ENCODE data around the gene PBX1.

PBX1 gene

DNA sequence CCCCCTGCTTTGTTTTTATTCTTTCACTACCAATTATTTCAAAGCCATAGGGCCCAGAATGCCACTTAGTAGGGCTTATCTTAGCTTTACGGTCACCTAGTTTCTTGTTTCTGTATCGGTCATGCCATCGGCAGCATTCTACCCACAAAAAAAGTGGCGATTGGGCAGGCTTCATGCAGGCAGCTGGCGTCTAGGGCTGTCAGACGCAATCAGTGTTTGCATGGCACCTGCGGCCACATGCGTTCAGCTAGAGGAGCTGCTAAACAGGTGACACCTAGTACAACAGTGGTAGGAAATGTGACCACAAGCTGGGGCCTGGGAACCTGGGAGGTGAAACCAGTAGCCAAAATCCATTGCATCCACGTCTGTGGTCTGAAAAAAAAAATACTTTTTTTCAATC is 262.7 kb downstream of the PBX1 start:
- no peak for DNase-seq (ENCODE audit: low read depth)

DNA sequence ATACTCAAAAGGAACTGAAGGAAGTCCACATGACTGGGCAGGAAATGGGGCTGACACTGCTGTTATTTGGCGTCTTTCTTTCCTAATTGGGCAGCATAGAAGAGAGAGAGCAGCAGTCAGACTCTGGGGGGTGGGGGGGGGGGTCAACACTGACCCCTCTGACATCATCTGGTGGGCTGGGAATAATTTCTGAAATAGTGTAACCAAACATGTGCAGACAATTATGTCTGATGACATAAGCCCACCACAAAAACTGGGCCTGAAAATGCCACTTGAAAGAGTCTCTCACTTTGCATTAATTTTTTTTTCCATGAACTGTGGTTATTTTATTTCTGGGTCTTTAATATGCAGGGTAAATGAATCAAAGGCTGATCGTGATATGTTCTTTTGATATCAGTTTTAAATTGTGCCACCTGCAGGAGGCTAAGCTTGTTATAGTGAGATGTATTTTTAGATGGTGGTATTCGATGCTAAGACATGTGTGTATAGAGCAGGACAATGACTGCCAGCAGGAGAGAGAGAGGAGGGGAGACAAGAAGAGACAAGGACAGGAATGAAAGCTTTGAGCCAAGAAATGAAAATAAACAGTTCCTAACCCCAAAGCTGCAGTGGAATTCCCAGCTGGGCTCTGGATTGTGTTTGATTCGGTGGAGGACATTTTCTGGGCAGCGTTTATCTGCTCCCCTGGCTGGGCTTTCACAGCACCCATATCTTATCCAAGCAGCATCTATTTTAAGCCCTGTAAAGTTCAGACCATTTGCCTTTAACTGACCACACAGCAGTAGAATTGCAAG is 264.7 kb downstream of the PBX1 start:
- DNase-seq (ENCODE audit: low read depth): peak; percentile 70

DNA sequence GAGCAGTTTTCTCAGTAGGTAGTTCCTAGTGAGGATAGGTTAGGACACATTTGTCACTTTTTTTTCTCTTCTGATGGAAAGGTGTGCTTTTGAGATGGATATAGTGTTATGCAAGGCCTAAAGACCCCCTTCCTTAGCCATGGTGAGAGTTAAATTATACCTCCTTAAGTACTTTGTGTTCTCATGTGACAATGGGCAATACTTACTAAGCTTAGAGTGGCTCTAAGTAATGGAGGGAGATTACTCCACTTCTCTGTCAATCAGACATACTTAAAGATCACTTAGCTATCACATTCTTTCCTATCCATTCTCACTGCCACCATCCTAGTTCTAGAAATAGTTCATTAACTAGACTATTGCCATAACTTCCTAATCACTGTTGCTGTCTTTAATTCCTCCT is 265.6 kb downstream of the PBX1 start:
- no peak for DNase-seq (ENCODE audit: low read depth)

DNA sequence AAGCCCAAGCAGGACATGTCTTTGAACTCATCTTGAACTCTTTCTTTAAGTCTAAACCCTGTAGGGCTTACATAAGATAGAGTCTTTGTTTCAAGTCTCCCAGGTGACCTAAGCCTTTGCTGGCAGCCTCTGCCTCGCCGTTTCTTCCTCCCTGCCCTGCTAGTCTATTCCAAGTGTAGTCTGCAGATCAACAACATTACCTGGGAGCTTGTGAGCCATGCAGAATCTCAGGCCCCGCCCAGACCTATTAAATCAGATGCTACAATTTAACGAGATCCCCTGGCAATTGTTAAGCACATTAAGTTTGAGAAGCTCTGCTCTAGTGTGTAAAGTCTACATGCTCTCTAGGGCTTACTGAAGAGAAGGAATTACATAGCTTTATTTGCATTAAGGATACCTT is 271.6 kb downstream of the PBX1 start:
- no peak for DNase-seq (ENCODE audit: low read depth)

DNA sequence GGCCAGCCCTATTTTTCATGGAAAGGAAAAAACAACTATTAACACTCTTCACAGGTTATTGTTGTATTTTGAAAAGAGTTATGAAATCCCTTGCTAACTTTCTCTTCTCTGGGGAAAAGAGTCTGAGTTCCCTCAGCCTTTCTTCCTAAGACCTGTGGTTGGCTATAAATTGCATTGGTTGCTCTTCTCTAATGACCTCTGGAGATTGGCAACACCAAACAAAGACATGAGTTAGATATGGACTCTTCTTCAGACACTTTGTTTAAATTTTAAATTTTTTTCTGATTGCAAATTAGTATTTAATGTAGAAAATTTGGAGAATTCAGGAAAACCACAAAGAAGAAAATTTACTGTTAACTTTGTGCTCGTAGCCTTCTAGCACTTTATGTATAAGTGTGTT is 275.7 kb downstream of the PBX1 start:
- DNase-seq (ENCODE audit: low read depth): peak; percentile 56

DNA sequence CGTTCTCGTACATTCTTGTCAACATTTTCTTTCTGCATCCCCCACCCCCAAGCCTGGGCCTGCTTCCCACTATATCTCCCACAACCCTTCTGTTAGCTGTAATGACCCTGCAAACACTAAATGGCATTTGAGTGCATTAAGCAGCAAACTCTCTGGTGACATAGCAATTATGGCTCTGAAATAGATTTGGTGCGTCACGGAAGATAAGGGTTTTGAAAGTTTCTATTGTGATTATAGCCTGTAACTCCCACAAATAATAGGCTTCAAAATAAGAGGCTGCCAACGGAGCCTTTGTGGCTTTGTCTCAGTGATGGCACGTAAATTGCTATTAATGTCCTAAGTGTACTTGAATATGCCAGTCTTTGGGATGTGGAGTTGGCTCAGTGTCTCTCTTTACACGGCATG is 277.6 kb downstream of the PBX1 start:
- no peak for DNase-seq (ENCODE audit: low read depth)

DNA sequence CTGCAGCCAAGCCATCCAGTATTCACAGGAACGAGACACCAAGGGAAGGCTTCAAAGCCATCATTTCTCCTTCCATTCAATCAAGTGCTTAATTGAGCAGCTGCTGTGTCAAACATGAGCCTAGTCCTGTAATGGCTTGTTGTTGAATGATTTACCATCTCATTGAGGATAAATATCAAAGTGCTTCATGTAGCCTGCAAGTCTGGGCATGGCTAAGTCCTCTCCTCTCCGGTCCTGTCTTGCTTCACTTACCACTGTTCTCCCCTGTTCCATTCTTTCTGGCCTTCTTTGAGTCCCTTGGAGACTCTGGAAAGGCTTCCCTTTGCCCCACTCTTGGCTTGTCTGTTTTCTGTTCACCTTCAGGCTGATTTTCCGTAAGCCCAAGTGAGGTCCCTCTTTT is 279.8 kb downstream of the PBX1 start:
- no peak for DNase-seq (ENCODE audit: low read depth)

DNA sequence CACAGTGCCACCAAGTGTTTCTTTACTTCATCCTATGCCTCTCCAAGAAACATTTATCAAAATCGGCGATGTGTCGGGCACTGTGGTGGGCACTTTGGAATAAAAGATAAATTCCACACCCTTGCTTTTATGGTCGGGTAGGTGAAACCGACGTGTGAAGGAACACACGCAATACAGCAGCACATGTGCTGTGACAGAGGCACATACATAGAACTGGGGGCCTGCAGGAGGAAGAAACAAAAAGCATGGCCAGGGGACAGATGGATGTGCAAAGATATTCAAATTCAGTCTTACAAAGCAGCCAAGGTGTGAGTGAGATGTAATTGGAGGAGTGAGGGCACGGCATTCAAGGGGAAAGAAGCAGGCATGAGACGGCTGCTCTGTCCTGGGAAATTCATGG is 282.0 kb downstream of the PBX1 start:
- no peak for DNase-seq (ENCODE audit: low read depth)

DNA sequence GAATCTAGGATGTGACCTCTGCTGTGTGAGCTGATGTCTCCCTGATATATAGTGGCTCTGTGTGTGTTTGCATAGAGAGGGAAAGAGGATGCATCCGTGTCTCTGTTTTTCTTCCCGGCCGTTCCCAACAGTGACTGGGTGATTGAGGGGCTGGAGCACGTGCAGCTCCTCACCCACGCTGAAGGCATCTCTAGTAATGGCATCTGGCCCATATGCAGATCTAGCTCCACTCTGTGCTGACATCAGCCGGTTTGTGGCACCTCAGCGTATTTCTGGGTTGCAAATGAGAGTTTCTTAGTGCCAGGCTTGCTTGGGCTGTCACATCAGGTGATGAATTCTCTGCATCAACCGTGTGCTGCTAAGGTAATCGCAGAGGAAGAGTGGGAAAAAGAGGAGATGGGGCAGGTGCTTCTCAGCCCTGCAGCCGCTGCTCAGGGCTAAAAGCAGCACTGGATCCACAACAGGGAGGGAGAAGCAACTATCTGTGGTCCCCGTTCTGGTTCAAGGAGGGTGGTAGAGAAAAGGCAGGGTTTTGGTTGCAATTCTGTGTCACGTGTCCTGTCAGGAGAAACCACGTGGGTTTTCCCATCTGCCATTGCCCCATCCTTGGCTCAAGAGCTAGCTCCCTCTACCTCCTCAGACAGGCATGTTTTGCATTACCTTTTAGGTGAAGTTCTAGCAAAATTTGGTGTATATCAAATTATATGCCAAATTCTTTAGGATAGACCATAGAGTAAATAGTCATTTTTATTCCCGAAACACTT is 282.9 kb downstream of the PBX1 start:
- DNase-seq (ENCODE audit: low read depth): no peak

DNA sequence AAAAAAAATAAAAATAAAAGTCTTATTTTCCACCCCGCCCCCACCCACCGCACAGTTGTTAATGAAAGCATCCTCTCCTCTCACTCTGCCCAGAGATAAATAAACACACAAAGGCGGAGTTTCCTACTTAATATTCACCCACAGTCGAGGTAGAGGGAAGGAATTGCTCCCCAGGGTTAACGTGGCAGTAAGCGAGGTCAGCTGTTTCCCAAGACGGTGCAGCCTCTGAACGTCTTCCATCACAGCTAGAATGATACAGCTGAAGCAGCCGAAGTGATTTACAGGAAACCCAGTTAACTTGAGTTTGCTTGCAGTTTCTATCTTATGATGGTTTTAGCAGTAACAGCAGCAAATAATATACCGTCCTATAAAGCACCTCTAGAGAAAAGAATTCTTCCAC is 283.9 kb downstream of the PBX1 start:
- DNase-seq (ENCODE audit: low read depth): no peak

DNA sequence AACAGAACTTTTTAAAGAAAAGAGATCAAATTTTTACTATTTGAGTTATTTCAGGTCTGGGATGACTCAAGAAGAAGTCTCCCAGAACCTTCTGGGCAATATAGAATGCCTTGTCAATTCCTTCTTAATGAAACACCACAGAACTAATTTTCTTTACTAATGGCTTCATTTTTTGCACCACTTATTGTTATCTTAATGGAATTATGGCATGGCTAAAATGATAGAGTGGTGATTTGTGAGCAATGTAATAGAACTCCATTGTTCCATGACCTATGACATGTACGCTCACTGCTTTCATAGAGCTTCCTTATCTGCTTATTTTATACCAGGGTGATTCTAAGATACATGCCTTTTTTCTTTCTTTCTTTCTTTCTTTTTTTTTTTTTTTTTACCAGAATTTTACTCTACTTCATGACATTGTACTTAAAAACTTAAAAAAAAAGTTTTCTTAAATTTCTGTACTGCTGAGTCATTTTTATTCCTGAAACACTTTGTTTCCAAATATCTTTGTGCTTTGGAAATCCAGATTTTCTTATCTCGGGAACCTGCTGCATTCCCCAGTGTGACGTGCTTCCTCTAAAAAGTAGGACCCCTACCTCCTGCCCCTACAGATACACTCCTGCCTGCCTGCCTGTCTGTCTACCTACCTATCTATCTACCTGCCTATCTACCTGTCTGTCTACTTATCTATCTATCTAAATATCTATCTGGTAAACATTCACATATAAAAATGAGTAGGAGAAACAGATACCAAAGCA is 284.9 kb downstream of the PBX1 start:
- DNase-seq (ENCODE audit: low read depth): peak; percentile 9

DNA sequence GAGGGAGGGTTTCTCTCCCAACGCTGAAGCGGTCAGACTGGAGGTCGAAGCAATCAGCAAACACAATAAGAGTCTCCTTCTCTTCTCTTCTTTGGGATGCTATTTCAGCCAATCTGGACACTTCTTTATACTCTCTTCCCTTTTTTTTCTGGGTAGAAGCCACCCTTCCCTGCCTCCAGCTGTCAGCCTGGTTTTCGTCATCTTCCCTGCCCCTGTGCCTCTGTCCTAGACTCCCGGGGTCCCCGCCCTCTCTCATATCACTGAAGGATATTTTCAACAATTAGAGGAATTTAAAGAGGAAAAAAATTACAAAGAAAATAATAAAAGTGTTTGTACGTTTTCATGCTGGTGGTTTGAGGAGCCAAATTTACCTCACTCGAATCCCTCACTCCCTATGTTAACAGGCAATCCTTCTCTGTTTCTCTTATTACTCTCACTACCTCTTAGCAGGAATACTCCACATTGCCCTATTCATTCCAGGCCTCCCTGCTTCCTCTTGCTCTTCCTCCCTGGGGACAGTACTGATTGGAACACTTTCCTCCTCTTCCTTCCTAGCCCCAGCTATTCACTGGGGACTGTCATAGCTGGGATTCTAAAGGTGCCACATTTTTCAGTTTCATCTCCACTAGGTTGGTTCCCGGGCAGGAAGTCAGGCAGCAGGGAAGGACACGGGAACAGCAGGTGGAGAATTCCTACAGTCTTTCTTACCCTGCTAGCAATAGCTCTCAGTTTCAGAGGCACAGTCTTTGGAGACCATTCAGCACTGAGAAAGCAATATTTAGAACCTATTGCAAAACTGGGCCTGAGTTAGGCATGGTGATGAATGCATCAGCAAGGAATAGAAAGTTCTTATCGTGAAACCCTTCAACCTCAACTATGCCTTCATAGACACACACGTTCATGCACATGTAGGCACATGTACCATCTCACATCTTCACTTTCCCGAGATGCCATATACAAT is 288.0 kb downstream of the PBX1 start:
- no peak for DNase-seq (ENCODE audit: low read depth)

DNA sequence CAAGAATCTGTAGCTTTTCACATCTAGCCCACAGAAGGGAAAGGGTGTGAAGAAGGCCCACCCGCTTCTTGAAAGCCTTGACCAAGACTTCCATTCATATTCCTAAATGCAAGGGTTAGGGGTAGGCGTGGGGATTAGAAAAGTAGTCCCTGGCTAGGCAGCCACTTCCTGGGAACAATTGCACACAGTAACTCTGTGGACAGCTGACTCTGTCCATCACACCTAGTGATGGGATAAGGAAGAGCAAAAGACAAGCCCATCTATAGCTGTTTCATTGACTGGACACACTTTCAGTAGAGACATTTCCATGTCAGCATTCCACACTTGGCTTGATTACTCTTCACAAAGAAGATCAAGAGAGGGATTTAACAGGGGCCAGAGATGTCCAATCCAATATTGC is 294.2 kb downstream of the PBX1 start:
- DNase-seq (ENCODE audit: low read depth): no peak

DNA sequence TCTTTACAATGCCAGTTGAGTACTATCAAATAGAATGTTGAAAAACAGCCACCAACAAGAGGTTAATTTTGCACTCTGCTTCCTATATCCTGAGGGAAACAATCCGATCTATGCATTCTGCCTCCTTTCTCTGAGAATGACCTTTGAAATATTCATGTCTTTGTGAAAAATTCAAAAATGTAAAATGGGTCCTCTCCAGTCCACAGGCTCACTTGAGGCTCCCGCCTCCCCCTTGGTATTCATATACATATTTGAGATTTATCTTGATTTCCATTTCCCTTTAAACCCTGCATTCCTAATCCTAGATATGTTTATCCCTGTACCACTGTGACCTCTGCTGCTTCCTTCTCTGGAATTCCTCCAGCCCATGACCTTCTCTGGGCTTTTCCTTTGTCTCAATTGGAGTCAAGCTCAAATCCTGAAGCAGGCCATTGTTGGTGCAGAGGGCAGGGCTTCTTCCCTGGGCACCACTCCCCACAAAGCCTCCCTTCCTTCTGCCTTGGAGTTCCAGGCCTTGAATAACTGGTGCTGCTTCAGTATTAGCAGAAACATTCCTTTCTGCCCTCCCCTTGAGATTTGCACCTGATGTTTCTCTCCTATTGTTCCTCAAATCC is 296.8 kb downstream of the PBX1 start:
- no peak for DNase-seq (ENCODE audit: low read depth)

DNA sequence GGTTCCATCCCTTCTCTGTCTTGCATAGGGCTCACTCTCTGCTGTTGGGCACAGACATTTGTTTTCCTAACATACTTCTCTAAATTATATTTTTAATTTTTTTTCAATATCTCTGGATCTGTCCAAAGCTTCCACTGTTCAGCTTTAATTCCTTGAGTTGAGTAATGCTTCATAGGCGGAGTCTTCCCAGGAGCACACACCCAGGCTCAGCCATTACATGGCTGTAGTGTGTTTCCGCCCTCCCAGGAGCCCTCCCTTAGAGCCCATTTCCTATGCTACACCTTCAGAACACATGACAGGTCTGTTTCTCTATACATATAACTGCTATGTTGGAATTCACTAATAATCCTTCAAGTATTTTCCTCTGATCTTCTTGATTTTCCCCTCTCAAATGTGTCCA is 297.4 kb downstream of the PBX1 start:
- DNase-seq (ENCODE audit: low read depth): no peak

DNA sequence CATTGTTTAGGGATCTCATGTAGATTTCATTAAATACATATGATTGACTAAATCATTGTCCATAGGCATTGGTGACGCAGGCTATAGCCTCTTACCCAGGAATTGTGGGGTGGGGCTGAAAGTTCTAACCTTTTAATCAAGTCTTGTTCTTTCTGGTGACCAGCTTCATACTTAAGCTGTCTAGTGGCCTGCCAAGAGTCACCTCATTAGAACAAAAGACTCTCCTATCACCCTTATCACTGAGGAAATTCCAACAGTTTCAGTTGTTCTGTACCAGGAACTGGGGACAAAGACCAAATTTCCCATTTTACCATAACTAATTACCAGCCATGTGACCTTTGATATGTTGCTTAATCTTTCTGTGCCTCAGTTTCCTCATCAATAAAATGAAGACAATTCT is 298.5 kb downstream of the PBX1 start:
- no peak for DNase-seq (ENCODE audit: low read depth)

DNA sequence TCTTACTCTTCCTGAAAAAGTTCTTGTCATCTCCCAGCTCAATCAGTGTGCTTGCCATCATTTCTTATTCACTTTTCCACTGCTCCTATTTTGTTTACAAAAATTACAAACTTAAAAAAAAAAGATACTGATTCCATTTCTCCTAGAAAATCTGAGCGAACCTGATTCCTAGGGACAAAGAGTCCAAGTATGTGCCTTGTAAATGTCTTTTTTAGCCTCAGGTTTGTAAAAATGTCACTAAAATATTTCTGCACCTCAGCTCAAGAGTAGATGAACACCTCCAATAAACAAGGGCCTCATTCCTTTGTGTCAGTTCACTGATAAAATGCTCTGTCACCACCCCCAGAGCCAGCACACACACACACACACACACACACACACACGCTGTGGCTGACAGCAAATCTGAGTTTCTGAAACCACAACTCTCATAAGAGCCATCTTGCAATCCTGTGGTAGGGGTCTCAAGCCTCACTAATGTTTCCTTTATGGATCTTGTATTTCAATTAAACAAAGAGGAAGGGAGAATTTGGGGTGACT is 299.2 kb downstream of the PBX1 start:
- no peak for DNase-seq (ENCODE audit: low read depth)

DNA sequence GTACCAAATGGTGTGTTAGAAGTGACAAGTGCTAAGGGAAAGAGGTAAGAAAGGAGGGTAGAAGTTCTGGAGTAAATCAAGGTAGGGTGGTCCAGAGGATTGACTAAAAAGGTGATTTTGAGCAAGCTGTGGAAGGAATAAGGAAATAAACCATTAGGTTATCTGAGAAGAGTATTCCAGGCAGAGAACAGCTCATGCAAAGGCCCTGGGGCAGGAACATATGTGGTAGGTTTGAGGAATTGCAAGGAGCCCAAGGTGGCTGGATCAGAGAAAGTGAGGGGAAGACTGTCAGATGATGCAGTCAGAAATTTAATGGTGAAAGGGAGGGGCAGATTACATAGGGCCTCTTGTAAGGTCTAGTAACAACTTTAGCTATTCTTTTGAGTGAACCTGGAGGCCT is 302.6 kb downstream of the PBX1 start:
- no peak for DNase-seq (ENCODE audit: low read depth)

DNA sequence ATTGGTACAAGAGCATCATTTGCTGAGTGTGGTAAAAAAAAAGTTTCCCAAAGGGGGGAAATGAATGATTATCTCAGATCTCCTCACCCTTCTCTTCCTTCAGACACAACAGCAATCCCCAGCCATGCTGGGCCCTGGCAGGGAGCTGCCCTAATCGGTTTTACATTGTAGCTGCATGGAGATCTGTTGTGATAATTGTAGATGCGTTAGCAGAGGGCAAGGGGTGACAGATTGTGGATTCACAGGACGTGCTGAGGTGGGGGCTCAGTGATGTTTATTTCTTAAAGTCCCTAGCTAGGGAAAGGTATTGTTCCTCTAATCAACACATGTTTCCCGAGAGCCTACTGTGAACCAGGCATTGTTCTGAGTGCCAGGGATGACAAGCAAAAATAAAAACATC is 304.1 kb downstream of the PBX1 start:
- no peak for DNase-seq (ENCODE audit: low read depth)

DNA sequence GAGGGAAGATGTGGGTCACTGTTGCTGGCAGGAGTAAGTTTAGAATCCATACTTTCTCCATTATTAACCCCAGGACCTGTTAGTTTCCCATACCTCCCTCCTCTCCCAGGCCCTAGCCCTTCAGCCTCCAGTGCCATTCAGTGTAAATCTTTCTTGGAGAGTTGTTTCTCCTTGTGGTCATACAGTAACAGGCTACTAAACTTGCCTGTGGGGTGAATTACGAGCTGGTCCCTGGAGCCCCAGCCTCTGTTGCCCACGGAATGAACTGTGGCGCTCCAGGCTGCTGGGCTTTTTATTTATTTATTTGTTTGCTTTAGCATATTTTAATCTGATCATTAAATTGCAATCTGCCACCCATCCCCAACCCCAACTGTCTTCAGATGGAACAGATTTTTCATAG is 305.2 kb downstream of the PBX1 start:
- no peak for DNase-seq (ENCODE audit: low read depth)

DNA sequence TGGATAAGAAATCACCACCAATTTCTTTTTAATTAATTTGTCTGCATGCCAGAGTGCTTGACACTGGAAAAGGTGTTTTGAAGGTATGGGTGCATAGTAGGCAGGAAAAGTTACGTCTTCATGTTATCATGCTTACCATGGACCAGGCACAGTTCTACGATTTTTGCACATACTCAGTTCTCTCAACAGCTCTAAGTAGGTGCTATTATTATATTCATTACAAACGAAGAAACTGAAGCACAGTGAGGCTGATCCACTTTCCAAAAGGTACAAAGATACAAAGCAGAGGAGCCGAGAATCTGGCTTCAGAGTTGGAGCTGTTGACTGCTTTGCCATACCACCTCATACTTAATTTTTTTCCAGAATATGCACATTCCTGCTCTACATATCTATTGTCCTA is 306.4 kb downstream of the PBX1 start:
- DNase-seq (ENCODE audit: low read depth): no peak
